Esophagus squamous epithelium (tissue), 4 donors: ENCODE measurements around the gene THAP4.

ENCODE experiments used
- CTCF ChIP-seq, 6 experiments: fragments of 450-650 bp in 4 of 6; fragments of 200-600 bp in 2 of 6; sonication (generic) in 2 of 6; IDR thresholded peaks; one replicate each; pipeline ENCODE4 v1.5.1; 2016 to 2019; ENCODE audit warnings: antibody characterized with exemption in 6 of 6, mild to moderate bottlenecking in 4 of 6, moderate library complexity in 4 of 6
- POLR2A ChIP-seq, 4 donors: fragments of 450-650 bp; IDR thresholded peaks; one replicate each; pipeline ENCODE4 v1.6.1; 2017; ENCODE audit warnings: antibody characterized with exemption in 4 of 4, mild to moderate bottlenecking in 4 of 4, moderate library complexity in 3 of 4

GRCh38 chr2:241618296-241618805 is 18.6 kb downstream of the THAP4 start:
- no peak for TF ChIP-seq POLR2A (IDR thresholded peaks at IDR 0.05)
- no peak for TF ChIP-seq CTCF (IDR thresholded peaks at IDR 0.05)
